ENCODE results near the gene DHH. TPM values are rescaled to one million over a fixed set of nuclear protein-coding genes. Genes with fewer than 3 reads are reported as not detected.
A peak's percentile ranks its signal among the peaks of the same experiment; 100 is the strongest.

DHH gene
- total RNA-seq, 1 experiment from 2014 or later, result 0.39 TPM

DNA sequence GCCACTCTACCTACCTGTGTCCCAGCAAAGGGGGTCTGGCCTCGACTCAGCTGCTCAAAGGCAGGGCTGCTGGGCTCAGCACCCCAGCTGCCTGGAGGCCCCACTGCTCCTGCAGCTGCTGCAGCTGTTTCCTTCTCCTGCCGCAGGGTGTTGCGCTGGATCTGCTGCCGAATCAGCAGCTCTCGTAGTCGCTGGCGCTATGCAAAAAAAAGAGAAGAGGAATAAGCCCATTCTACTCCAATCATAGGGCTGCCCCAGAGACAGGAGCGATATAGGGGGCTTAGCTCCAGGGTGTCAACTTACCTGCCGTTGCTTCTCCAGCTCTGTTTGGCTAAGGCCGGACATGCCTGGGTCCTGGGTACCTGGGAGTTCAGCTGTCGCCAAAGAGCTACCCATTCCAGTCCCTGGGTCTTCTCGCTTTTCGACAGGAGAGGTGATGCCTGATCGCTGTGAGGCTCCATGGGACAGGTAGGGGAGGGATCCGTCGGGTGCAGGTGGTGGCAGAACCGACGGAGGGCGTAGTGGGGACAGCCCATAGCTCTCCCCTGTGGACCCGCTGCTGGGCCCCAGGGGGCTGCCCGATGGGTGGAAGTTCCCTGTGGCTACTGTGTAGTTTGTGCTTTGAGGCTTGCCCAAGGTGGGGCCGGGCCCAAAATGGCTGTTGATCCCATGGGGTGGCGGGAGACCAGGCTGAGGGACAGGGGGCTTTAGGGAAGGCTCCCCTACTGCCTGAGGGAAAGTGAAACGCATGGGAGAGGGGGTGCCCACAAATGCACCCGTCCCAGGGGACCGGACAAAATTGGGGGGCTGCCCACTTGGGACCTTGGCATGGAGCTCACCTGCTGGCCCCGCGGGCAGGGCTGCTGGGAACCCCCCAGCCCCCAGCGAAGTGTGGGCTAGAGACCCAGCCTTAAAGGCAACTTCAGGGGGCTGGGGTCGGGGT lies 54.9 kb downstream of the DHH start:
- ChIA-PET POLR2A (ENCODE audit: low non-redundant PET) (no interaction called here), CTCF (no interaction called here)
- no peak overlapping the region for H3K27ac ChIP-seq (ENCODE audit: low read depth, low read length, poor library complexity, severe bottlenecking)
- H3K4me3 ChIP-seq (ENCODE audit: low read depth, low read length, poor library complexity, severe bottlenecking), result no peak overlapping the region
- TF ChIP-seq, protein P1, sequence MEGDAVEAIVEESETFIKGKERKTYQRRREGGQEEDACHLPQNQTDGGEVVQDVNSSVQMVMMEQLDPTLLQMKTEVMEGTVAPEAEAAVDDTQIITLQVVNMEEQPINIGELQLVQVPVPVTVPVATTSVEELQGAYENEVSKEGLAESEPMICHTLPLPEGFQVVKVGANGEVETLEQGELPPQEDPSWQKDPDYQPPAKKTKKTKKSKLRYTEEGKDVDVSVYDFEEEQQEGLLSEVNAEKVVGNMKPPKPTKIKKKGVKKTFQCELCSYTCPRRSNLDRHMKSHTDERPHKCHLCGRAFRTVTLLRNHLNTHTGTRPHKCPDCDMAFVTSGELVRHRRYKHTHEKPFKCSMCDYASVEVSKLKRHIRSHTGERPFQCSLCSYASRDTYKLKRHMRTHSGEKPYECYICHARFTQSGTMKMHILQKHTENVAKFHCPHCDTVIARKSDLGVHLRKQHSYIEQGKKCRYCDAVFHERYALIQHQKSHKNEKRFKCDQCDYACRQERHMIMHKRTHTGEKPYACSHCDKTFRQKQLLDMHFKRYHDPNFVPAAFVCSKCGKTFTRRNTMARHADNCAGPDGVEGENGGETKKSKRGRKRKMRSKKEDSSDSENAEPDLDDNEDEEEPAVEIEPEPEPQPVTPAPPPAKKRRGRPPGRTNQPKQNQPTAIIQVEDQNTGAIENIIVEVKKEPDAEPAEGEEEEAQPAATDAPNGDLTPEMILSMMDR (conservative IDR thresholded peaks at IDR 0.05; ENCODE audit: low read depth, low read length), result no peak
- no peak for TF ChIP-seq EZH2 (IDR thresholded peaks at IDR 0.05; ENCODE audit: borderline replicate concordance, low read depth, low read length, poor library complexity, severe bottlenecking)
- H3K36me3 ChIP-seq (ENCODE audit: insufficient read depth, low read length, poor library complexity, severe bottlenecking), result peaks cover 96% of the 10 kb centered on the region
- no peaks in the 10 kb centered on the region for H3K27me3 ChIP-seq (replicated peaks; ENCODE audit: insufficient read depth, low read depth, low read length, poor library complexity)
- intact Hi-C loops (cut with micrococcal nuclease; ENCODE audit: unreplicated experiment), result no loop called here
- no peaks in the 10 kb centered on the region for H3K4me1 ChIP-seq (ENCODE audit: insufficient read depth, low read length, poor library complexity, severe bottlenecking)
- no TSS peak for BruUV-seq (replicated peaks)
- H3K9me3 ChIP-seq (ENCODE audit: low read depth, low read length, poor library complexity, severe bottlenecking), result no peaks in the 10 kb centered on the region
- DNase-seq (ENCODE audit: low spot score), result no peak

DNA sequence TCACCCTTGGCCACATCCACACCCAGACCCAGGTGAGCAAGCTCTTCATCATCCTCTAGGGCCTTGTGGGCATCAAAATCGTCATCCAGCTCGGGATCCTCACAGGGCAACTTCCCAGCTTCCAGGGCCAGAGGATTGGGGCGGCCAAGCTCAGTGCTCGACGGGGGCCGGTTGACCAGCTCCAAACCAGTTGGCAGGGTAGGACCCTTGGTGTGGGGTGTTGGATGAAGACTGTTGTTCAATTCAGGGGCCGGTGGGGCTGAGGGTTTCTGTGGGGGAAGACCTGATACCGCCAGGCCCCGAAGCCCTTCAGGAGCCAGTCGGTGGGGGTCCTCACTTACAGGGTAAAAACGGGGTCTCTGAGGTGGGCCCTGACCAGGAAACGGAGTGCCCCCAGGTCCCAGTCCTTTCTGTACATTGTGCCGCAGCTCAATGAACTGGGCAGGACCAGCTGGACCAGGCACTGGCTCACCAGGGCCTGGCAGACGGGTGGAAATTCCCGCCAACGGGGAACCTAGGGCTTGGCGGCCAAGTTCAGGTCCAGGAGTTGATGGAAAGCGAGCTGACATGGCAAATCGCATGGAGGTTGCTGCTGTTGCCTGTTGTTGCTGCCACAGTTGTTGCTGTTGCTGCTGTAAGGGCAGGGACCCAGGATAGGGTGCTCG lies 56.2 kb downstream of the DHH start:
- no peaks in the 10 kb centered on the region for H3K9me3 ChIP-seq (ENCODE audit: low read depth, low read length, poor library complexity, severe bottlenecking)
- no peak overlapping the region for H3K27ac ChIP-seq (ENCODE audit: low read depth, low read length, poor library complexity, severe bottlenecking)
- no peak for DNase-seq (ENCODE audit: low spot score)
- no TSS peak for BruUV-seq (replicated peaks)
- POLR2A ChIA-PET (ENCODE audit: low non-redundant PET), result no interaction called here
- intact Hi-C loops (cut with micrococcal nuclease; ENCODE audit: unreplicated experiment), result no loop called here
- CTCF ChIA-PET, result interaction anchor here (0.6 kb wide), 1 partner anchor 60 kb away, joined by 3 read pairs; no protein-coding TSS in a partner anchor
- H3K36me3 ChIP-seq (ENCODE audit: insufficient read depth, low read length, poor library complexity, severe bottlenecking), result peaks cover 96% of the 10 kb centered on the region
- TF ChIP-seq, protein P1 (conservative IDR thresholded peaks at IDR 0.05; ENCODE audit: low read depth, low read length), result no peak
- TF ChIP-seq EZH2 (IDR thresholded peaks at IDR 0.05; ENCODE audit: borderline replicate concordance, low read depth, low read length, poor library complexity, severe bottlenecking), result no peak
- no peak overlapping the region for H3K4me3 ChIP-seq (ENCODE audit: low read depth, low read length, poor library complexity, severe bottlenecking)
- H3K4me1 ChIP-seq (ENCODE audit: insufficient read depth, low read length, poor library complexity, severe bottlenecking), result no peaks in the 10 kb centered on the region
- no peaks in the 10 kb centered on the region for H3K27me3 ChIP-seq (replicated peaks; ENCODE audit: insufficient read depth, low read depth, low read length, poor library complexity)

DNA sequence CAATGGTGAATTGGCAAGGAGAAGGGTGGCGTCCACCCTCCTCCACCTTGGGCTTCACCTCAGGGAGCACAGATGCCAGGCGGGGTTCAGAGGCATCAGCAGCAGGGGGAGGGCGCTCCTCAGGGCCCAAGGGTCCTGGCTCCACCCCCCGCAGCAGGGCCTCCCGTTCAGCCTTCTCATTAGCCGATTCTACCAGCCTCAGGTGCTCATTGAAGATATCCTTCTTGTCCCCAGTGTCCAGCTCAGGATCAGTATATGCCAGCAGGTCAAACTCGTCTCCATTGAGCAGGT lies 56.7 kb downstream of the DHH start:
- H3K27me3 ChIP-seq (replicated peaks; ENCODE audit: insufficient read depth, low read depth, low read length, poor library complexity), result no peaks in the 10 kb centered on the region
- POLR2A ChIA-PET (ENCODE audit: low non-redundant PET), result no interaction called here
- TF ChIP-seq, protein P1 (conservative IDR thresholded peaks at IDR 0.05; ENCODE audit: low read depth, low read length), result no peak
- no peak for TF ChIP-seq EZH2 (IDR thresholded peaks at IDR 0.05; ENCODE audit: borderline replicate concordance, low read depth, low read length, poor library complexity, severe bottlenecking)
- TSS peak; percentile 14 for BruUV-seq (replicated peaks)
- peaks cover 96% of the 10 kb centered on the region for H3K36me3 ChIP-seq (ENCODE audit: insufficient read depth, low read length, poor library complexity, severe bottlenecking)
- H3K27ac ChIP-seq (ENCODE audit: low read depth, low read length, poor library complexity, severe bottlenecking), result no peak overlapping the region
- CTCF ChIA-PET, result interaction anchor here (0.6 kb wide), 1 partner anchor 272 kb away, joined by 3 read pairs; no protein-coding TSS in a partner anchor
- intact Hi-C loops (cut with micrococcal nuclease; ENCODE audit: unreplicated experiment), result no loop called here
- H3K4me3 ChIP-seq (ENCODE audit: low read depth, low read length, poor library complexity, severe bottlenecking), result no peak overlapping the region
- DNase-seq (ENCODE audit: low spot score), result no peak
- H3K4me1 ChIP-seq (ENCODE audit: insufficient read depth, low read length, poor library complexity, severe bottlenecking), result no peaks in the 10 kb centered on the region
- no peaks in the 10 kb centered on the region for H3K9me3 ChIP-seq (ENCODE audit: low read depth, low read length, poor library complexity, severe bottlenecking)

All from A673 (cell line).